ENCODE data around the gene MYEOV.

Gene MYEOV

GRCh38 chr11:69267395-69267805 is 26.6 kb upstream of the MYEOV start:
- no peak overlapping the region for H3K27ac ChIP-seq
- no peak for TF ChIP-seq ZFX (IDR thresholded peaks at IDR 0.05)
- no peak for TF ChIP-seq CTCF (conservative IDR thresholded peaks at IDR 0.05)

GRCh38 chr11:69268911-69269310 is 25.0 kb upstream of the MYEOV start:
- TF ChIP-seq CTCF (conservative IDR thresholded peaks at IDR 0.05) (no peak), ZFX (IDR thresholded peaks at IDR 0.05) (no peak)
- H3K27ac ChIP-seq = no peak overlapping the region

- no peak overlapping the region for H3K27ac ChIP-seq
- TF ChIP-seq ZFX (IDR thresholded peaks at IDR 0.05) = no peak
- no peak for TF ChIP-seq CTCF (conservative IDR thresholded peaks at IDR 0.05)
These were observed 24.6 kb upstream of the MYEOV start for GRCh38 chr11:69269388-69269787.

GRCh38 chr11:69269926-69270697 is 23.8 kb upstream of the MYEOV start:
- TF ChIP-seq ZFX (IDR thresholded peaks at IDR 0.05) (no peak), CTCF (conservative IDR thresholded peaks at IDR 0.05) (no peak)
- no peak overlapping the region for H3K27ac ChIP-seq

GRCh38 chr11:69270941-69271340 is 23.0 kb upstream of the MYEOV start:
- H3K27ac ChIP-seq = no peak overlapping the region
- TF ChIP-seq ZFX (IDR thresholded peaks at IDR 0.05) (no peak), CTCF (conservative IDR thresholded peaks at IDR 0.05) (no peak)

- H3K27ac ChIP-seq = no peak overlapping the region
- TF ChIP-seq CTCF (conservative IDR thresholded peaks at IDR 0.05) = no peak
- no peak for TF ChIP-seq ZFX (IDR thresholded peaks at IDR 0.05)
These were observed 21.9 kb upstream of the MYEOV start for GRCh38 chr11:69272055-69272454.

- TF ChIP-seq ZFX (IDR thresholded peaks at IDR 0.05) = no peak
- no peak for TF ChIP-seq CTCF (conservative IDR thresholded peaks at IDR 0.05)
- H3K27ac ChIP-seq = no peak overlapping the region
These were observed 21.0 kb upstream of the MYEOV start for GRCh38 chr11:69272831-69273485.
